Measurements from ENCODE around the gene ZCCHC8.

GRCh38 chr12:122501489-122501989 lies 807 bp upstream of the ZCCHC8 start:
- no peak for TF ChIP-seq POLR2AphosphoS5 (IDR thresholded peaks at IDR 0.05)
- no peak for TF ChIP-seq CTCF (IDR thresholded peaks at IDR 0.05)
- no peak for TF ChIP-seq POLR2A (IDR thresholded peaks at IDR 0.05)
- no peak for TF ChIP-seq EP300 (IDR thresholded peaks at IDR 0.05)

Data from sigmoid colon (tissue), 4 donors.